Loucy (cell line): ENCODE data around the gene PFKFB2.

Experiments used
- CTCF ChIP-seq: fragments of 200-600 bp; sonication (generic); conservative IDR thresholded peaks from 2 replicates; pipeline ENCODE4 v1.5.1; 2014; ENCODE audit warnings: mild to moderate bottlenecking, antibody characterized with exemption, low read length
- EZH2phosphoT487 ChIP-seq: fragments of 200-600 bp; IDR thresholded peaks from 2 replicates; pipeline ENCODE4 v1.6.1; 2018; ENCODE audit warnings: antibody characterized with exemption, mild to moderate bottlenecking, moderate library complexity, borderline replicate concordance

- TF ChIP-seq EZH2phosphoT487 (no peak), CTCF (no peak)
These were observed 26.7 kb downstream of the PFKFB2 start for GRCh38 chr1:207079706-207080241.
